HepG2 (cell line): Measurements from ENCODE around the gene ELAC2. TPM values are rescaled to one million over a fixed set of nuclear protein-coding genes. Genes with fewer than 3 reads are reported as not detected.

Experiments used
- AHR ChIP-seq: IDR thresholded peaks from 2 replicates; pipeline ENCODE4 v1.6.1; 2018; ENCODE audit warnings: missing genetic modification reagents, missing compliant biosample characterization
- ATF3 ChIP-seq: sonication (generic); formaldehyde crosslinking; IDR thresholded peaks from 2 replicates; pipeline ENCODE4 v1.4.0; 2020; ENCODE audit warnings: missing genetic modification reagents
- CBX2 ChIP-seq, 2 experiments: fragments of 200-600 bp in 1 of 2; sonication (generic); formaldehyde crosslinking in 1 of 2; IDR thresholded peaks; 2 replicates each; pipeline versions ENCODE4 v1.7.0 to v1.8.1; 2018 to 2022; ENCODE audit warnings: low read depth in 2 of 2, low read length in 1 of 2, mild to moderate bottlenecking in 1 of 2, missing genetic modification reagents in 1 of 2
- HMG20B ChIP-seq: conservative IDR thresholded peaks from 2 replicates; pipeline ENCODE4 v1.6.1; 2016; ENCODE audit warnings: missing genetic modification reagents, missing compliant biosample characterization
- HNF1A ChIP-seq, 2 experiments: sonication (generic) in 1 of 2; formaldehyde crosslinking in 1 of 2; IDR thresholded peaks; 2 replicates each; pipeline versions ENCODE4 v1.4.0 to v1.6.1; 2016 to 2020; ENCODE audit warnings: borderline replicate concordance in 1 of 2, low read depth in 1 of 2, mild to moderate bottlenecking in 1 of 2, missing genetic modification reagents in 1 of 2
- KDM3A ChIP-seq: IDR thresholded peaks from 2 replicates; pipeline ENCODE4 v1.6.1; 2018; ENCODE audit warnings: low read depth, missing compliant biosample characterization
- KDM6A ChIP-seq: IDR thresholded peaks from 2 replicates; pipeline ENCODE4 v1.6.1; 2016; ENCODE audit warnings: low read depth
- SAFB2 ChIP-seq: sonication (generic); formaldehyde crosslinking; IDR thresholded peaks from 2 replicates; pipeline ENCODE4 v1.5.1; 2020; ENCODE audit warnings: missing genetic modification reagents, low read depth, mild to moderate bottlenecking, borderline replicate concordance
- SAP130 ChIP-seq: IDR thresholded peaks from 2 replicates; pipeline ENCODE4 v1.6.1; 2016; ENCODE audit warnings: low read depth
- TFE3 ChIP-seq: IDR thresholded peaks from 2 replicates; pipeline ENCODE4 v1.6.1; 2016
- XRCC5 ChIP-seq: fragments of 200-400 bp; formaldehyde crosslinking; optimal IDR thresholded peaks from 2 replicates; pipeline ENCODE3; 2017; ENCODE audit warnings: mild to moderate bottlenecking, low read length
- ZBTB21 ChIP-seq: sonication (generic); formaldehyde crosslinking; IDR thresholded peaks from 2 replicates; pipeline ENCODE4 v1.4.0; 2020; ENCODE audit warnings: missing genetic modification reagents
- ZMYM4 ChIP-seq: sonication (generic); formaldehyde crosslinking; IDR thresholded peaks from 2 replicates; pipeline ENCODE4 v1.8.1; 2023; ENCODE audit warnings: mild to moderate bottlenecking, missing genetic modification reagents
- ZNF276 ChIP-seq: sonication (generic); formaldehyde crosslinking; IDR thresholded peaks from 2 replicates; pipeline ENCODE4 v1.4.0; 2020; ENCODE audit warnings: mild to moderate bottlenecking, low read depth, missing genetic modification reagents
- ZNF550 ChIP-seq: sonication (generic); formaldehyde crosslinking; IDR thresholded peaks from 2 replicates; pipeline ENCODE4 v1.4.0; 2020; ENCODE audit warnings: mild to moderate bottlenecking, missing genetic modification reagents, borderline replicate concordance
- ZNF766 ChIP-seq: sonication (generic); formaldehyde crosslinking; IDR thresholded peaks from 2 replicates; pipeline ENCODE4 v1.5.0; 2020; ENCODE audit warnings: missing genetic modification reagents, borderline replicate concordance
- ZSCAN20 ChIP-seq: sonication (generic); formaldehyde crosslinking; IDR thresholded peaks from 2 replicates; pipeline ENCODE4 v1.4.0; 2020; ENCODE audit warnings: missing genetic modification reagents, mild to moderate bottlenecking, borderline replicate concordance
- polyA plus RNA-seq, 8 experiments: library from polyadenylated mRNA; depleted of rRNA in 3 of 8; stranded (reverse) in 7 of 8; unstranded in 1 of 8; fragments of >200 nt; fragmentation: Illumina TruSeq in 4 of 8; extraction: Trizol in 4 of 8; gene quantifications; 2 replicates each; pipeline versions ENCODE4 v1.2.1 to v1.2.3, GENCODE V29; 2011 to 2016; ENCODE audit warnings: low read depth in 4 of 8, missing spikeins in 1 of 8, mixed read lengths in 1 of 8; ENCODE audit not compliant: insufficient read depth in 1 of 8
- total RNA-seq, 5 experiments: library from RNA; depleted of rRNA; stranded (reverse); fragments of >200 nt; fragmentation: Illumina TruSeq; extraction: Trizol; gene quantifications; 2 replicates each; pipeline ENCODE4 v1.2.3, GENCODE V29; 2016; ENCODE audit warnings: low read depth in 1 of 5
- TF ChIP-seq, protein P1 (sequence below): IDR thresholded peaks from 2 replicates; pipeline ENCODE4 v1.6.1; 2016; ENCODE audit warnings: control low read depth
- TF ChIP-seq, protein P2 (sequence below): IDR thresholded peaks from 2 replicates; pipeline ENCODE4 v1.6.1; 2016

ELAC2 gene
- total and polyA plus RNA-seq, 2 of the 13 experiments (the other 11 are each of a cell fraction or from before 2014, with no cell fraction given) = 35.6 to 50.4 TPM

- TF ChIP-seq TFE3 (CRISPR knock-in tag) = no peak
- no peak for TF ChIP-seq CBX2 (IDR thresholded peaks at IDR 0.05; ENCODE audit: low read depth, low read length)
- no peak for TF ChIP-seq CBX2 (CRISPR knock-in tag; IDR thresholded peaks at IDR 0.05; ENCODE audit: low read depth)
- TF ChIP-seq HMG20B = no peak
- no peak for TF ChIP-seq AHR (CRISPR knock-in tag)
- no peak for TF ChIP-seq KDM3A (CRISPR knock-in tag)
- TF ChIP-seq SAP130 = peak; percentile 98
- peak; percentile 65; the same call in 1 of the 2 replicates for TF ChIP-seq SAFB2
- TF ChIP-seq ATF3 (CRISPR knock-in tag) = peak; percentile 38; the same call in 1 of the 2 replicates
- TF ChIP-seq, protein P1, sequence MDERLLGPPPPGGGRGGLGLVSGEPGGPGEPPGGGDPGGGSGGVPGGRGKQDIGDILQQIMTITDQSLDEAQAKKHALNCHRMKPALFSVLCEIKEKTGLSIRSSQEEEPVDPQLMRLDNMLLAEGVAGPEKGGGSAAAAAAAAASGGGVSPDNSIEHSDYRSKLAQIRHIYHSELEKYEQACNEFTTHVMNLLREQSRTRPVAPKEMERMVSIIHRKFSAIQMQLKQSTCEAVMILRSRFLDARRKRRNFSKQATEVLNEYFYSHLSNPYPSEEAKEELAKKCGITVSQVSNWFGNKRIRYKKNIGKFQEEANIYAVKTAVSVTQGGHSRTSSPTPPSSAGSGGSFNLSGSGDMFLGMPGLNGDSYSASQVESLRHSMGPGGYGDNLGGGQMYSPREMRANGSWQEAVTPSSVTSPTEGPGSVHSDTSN (CRISPR knock-in tag) = peak; percentile 85
- no peak for TF ChIP-seq ZBTB21 (CRISPR knock-in tag)
- peak; percentile 58; the same call in 1 of the 2 replicates for TF ChIP-seq ZNF766 (CRISPR knock-in tag)
- no peak for TF ChIP-seq ZSCAN20 (CRISPR knock-in tag)
- no peak for TF ChIP-seq HNF1A (IDR thresholded peaks at IDR 0.05; ENCODE audit: low read depth)
- peak; percentile 26; the same call in 1 of the 2 replicates for TF ChIP-seq HNF1A (CRISPR knock-in tag; IDR thresholded peaks at IDR 0.05; ENCODE audit: borderline replicate concordance)
- peak; percentile 63 for TF ChIP-seq ZMYM4 (CRISPR knock-in tag)
- TF ChIP-seq ZNF276 (CRISPR knock-in tag) = peak; percentile 66; the same call in 1 of the 2 replicates
- TF ChIP-seq ZNF550 = 0 out of 2 replicates have a peak, but pooled peaks have one; percentile 11
- TF ChIP-seq KDM6A = no peak
- peak; percentile 15 for TF ChIP-seq XRCC5
- TF ChIP-seq, protein P2, sequence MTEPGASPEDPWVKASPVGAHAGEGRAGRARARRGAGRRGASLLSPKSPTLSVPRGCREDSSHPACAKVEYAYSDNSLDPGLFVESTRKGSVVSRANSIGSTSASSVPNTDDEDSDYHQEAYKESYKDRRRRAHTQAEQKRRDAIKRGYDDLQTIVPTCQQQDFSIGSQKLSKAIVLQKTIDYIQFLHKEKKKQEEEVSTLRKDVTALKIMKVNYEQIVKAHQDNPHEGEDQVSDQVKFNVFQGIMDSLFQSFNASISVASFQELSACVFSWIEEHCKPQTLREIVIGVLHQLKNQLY (CRISPR knock-in tag) = no peak
These were observed at the start of gene ELAC2 (continued) for GRCh38 chr17:13017655-13018459.
